ENCODE data around the gene SGTA.

DNA sequence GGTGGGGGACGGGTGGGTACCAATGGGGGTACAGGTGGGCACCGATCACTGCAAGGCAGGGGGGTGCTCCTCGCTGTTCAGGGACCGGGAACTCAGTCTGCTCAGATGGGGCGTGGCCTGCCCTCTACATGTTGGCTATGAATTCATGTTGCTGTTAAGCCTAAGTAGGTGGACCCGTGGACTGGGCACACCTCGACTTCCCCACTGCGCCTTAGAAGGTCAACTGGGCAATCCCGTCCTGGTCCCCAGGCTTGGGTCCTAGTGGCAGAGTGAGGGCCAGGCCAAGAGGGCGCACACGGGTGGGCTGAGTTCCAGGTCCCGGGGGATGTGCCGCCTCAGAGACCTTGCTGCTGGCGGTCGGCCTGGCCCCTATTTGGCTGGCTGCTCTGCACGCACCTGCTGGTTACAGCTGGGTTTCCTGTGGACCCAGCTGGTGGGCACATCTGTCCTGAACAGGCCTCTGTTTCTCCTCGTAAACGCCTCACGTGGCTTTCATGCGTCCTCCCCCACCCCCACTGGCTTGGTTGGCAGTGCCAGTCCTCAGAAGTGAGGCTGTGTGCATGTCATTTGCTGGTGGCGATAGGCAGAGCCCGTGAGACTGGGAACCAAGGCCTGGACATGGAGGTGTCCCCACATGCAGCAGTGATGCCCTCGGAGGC lies 23.0 kb upstream of the SGTA start:
- TF ChIP-seq TAF1 (IDR thresholded peaks at IDR 0.05; ENCODE audit: borderline replicate concordance, insufficient read depth, low read length) = no peak
- TF ChIP-seq, protein P1, sequence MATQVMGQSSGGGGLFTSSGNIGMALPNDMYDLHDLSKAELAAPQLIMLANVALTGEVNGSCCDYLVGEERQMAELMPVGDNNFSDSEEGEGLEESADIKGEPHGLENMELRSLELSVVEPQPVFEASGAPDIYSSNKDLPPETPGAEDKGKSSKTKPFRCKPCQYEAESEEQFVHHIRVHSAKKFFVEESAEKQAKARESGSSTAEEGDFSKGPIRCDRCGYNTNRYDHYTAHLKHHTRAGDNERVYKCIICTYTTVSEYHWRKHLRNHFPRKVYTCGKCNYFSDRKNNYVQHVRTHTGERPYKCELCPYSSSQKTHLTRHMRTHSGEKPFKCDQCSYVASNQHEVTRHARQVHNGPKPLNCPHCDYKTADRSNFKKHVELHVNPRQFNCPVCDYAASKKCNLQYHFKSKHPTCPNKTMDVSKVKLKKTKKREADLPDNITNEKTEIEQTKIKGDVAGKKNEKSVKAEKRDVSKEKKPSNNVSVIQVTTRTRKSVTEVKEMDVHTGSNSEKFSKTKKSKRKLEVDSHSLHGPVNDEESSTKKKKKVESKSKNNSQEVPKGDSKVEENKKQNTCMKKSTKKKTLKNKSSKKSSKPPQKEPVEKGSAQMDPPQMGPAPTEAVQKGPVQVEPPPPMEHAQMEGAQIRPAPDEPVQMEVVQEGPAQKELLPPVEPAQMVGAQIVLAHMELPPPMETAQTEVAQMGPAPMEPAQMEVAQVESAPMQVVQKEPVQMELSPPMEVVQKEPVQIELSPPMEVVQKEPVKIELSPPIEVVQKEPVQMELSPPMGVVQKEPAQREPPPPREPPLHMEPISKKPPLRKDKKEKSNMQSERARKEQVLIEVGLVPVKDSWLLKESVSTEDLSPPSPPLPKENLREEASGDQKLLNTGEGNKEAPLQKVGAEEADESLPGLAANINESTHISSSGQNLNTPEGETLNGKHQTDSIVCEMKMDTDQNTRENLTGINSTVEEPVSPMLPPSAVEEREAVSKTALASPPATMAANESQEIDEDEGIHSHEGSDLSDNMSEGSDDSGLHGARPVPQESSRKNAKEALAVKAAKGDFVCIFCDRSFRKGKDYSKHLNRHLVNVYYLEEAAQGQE (IDR thresholded peaks at IDR 0.05; ENCODE audit: insufficient read depth in 1 of 2, low read depth in 2 of 2, low read length in 2 of 2) = no peak

Measured in PFSK-1 (cell line).